GM12865 (cell line): Measurements from ENCODE around the gene PRR22.

ENCODE experiments used
- DNase-seq: peaks from one replicate; pipeline ENCODE4 v3.0.0; 2010; ENCODE audit warnings: low read depth
- H3K4me3 ChIP-seq: 2 replicates; pipeline ENCODE4 v1.5.1; 2011; ENCODE audit warnings: mild to moderate bottlenecking, low read depth, low read length, control low read depth
- CTCF ChIP-seq: IDR thresholded peaks from 2 replicates; pipeline ENCODE4 v1.5.1; 2011; ENCODE audit warnings: low read length, control low read depth, low read depth, inconsistent platforms; ENCODE audit not compliant: insufficient read depth; ENCODE audit errors: missing control alignments

The PRR22 gene

GRCh38 chr19:5773276-5773675 is 11.3 kb downstream of the PRR22 start:
- no peak for DNase-seq
- no peak overlapping the region for H3K4me3 ChIP-seq
- TF ChIP-seq CTCF: no peak

- no peak overlapping the region for H3K4me3 ChIP-seq
- no peak for DNase-seq
- TF ChIP-seq CTCF: no peak
Observed at GRCh38 chr19:5772416-5772815, 12.1 kb downstream of the PRR22 start.

- TF ChIP-seq CTCF: no peak
- no peak for DNase-seq
- H3K4me3 ChIP-seq: no peak overlapping the region
Observed at GRCh38 chr19:5767949-5768348, 16.6 kb downstream of the PRR22 start.

- no peak for TF ChIP-seq CTCF
- no peak overlapping the region for H3K4me3 ChIP-seq
- DNase-seq: no peak
Observed at GRCh38 chr19:5765220-5765619, 19.3 kb downstream of the PRR22 start.

- no peak for TF ChIP-seq CTCF
- no peak for DNase-seq
- H3K4me3 ChIP-seq: no peak overlapping the region
Observed at GRCh38 chr19:5762608-5763217, 21.8 kb downstream of the PRR22 start.

GRCh38 chr19:5753743-5754142 is 30.8 kb downstream of the PRR22 start:
- DNase-seq: no peak
- TF ChIP-seq CTCF: no peak
- no peak overlapping the region for H3K4me3 ChIP-seq

- no peak for TF ChIP-seq CTCF
- no peak for DNase-seq
- no peak overlapping the region for H3K4me3 ChIP-seq
Observed at GRCh38 chr19:5751709-5752108, 32.8 kb downstream of the PRR22 start.
